ENCODE measurements around the gene CXorf38.

The CXorf38 gene

DNA sequence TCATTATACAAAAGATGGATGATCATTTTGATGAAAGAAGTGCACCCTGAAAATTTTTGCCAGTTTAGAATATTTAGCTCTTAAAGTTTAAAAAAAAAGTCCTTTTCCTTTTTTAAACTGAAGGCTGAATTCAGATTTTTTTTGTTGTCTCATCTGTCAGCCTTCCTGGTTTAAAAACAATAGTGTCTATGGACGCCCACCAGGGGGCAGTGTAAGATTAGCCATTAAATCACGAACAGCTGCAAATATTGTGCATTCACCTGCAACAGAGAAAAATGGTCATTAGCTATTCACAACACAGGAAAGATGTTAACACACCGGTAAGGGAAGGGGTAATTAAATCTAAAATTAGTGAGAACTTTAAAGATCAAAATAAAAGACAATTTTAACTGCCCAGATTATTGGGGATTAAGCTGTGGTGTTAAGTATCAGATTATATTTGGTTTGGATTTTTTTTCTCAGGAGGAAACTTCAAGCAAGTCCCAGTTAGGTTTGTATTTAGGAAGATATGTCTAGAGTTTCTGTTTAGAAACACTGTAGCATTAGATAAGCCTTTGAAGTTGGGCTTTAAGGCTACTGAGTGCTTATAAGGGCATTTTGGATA is 4.4 kb upstream of the CXorf38 start:
- peak in 1 of 2 experiments; percentile 64 for DNase-seq (ENCODE audit: low read depth in 1 of 2, low spot score in 1 of 2)
- H3K27me3 ChIP-seq (ENCODE audit: insufficient read depth, poor library complexity, severe bottlenecking), result no peaks in the 10 kb centered on the region
- H3K4me3 ChIP-seq (replicated peaks; ENCODE audit: insufficient read depth, low read length), result no peak overlapping the region
- TF ChIP-seq, protein P1, sequence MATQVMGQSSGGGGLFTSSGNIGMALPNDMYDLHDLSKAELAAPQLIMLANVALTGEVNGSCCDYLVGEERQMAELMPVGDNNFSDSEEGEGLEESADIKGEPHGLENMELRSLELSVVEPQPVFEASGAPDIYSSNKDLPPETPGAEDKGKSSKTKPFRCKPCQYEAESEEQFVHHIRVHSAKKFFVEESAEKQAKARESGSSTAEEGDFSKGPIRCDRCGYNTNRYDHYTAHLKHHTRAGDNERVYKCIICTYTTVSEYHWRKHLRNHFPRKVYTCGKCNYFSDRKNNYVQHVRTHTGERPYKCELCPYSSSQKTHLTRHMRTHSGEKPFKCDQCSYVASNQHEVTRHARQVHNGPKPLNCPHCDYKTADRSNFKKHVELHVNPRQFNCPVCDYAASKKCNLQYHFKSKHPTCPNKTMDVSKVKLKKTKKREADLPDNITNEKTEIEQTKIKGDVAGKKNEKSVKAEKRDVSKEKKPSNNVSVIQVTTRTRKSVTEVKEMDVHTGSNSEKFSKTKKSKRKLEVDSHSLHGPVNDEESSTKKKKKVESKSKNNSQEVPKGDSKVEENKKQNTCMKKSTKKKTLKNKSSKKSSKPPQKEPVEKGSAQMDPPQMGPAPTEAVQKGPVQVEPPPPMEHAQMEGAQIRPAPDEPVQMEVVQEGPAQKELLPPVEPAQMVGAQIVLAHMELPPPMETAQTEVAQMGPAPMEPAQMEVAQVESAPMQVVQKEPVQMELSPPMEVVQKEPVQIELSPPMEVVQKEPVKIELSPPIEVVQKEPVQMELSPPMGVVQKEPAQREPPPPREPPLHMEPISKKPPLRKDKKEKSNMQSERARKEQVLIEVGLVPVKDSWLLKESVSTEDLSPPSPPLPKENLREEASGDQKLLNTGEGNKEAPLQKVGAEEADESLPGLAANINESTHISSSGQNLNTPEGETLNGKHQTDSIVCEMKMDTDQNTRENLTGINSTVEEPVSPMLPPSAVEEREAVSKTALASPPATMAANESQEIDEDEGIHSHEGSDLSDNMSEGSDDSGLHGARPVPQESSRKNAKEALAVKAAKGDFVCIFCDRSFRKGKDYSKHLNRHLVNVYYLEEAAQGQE (IDR thresholded peaks at IDR 0.05; ENCODE audit: insufficient replicate concordance, low read depth), result no peak
- TF ChIP-seq SPI1 (IDR thresholded peaks at IDR 0.05; ENCODE audit: borderline replicate concordance, low read depth), result no peak
- no peak for TF ChIP-seq GABPA (IDR thresholded peaks at IDR 0.05; ENCODE audit: low read depth)
- TF ChIP-seq, protein P2, sequence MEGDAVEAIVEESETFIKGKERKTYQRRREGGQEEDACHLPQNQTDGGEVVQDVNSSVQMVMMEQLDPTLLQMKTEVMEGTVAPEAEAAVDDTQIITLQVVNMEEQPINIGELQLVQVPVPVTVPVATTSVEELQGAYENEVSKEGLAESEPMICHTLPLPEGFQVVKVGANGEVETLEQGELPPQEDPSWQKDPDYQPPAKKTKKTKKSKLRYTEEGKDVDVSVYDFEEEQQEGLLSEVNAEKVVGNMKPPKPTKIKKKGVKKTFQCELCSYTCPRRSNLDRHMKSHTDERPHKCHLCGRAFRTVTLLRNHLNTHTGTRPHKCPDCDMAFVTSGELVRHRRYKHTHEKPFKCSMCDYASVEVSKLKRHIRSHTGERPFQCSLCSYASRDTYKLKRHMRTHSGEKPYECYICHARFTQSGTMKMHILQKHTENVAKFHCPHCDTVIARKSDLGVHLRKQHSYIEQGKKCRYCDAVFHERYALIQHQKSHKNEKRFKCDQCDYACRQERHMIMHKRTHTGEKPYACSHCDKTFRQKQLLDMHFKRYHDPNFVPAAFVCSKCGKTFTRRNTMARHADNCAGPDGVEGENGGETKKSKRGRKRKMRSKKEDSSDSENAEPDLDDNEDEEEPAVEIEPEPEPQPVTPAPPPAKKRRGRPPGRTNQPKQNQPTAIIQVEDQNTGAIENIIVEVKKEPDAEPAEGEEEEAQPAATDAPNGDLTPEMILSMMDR (IDR thresholded peaks at IDR 0.05; ENCODE audit: insufficient read depth, low read length), result no peak
- TF ChIP-seq POLR2AphosphoS5 (IDR thresholded peaks at IDR 0.05; ENCODE audit: low read depth), result no peak
- no peak overlapping the region for H3K27ac ChIP-seq (replicated peaks)

DNA sequence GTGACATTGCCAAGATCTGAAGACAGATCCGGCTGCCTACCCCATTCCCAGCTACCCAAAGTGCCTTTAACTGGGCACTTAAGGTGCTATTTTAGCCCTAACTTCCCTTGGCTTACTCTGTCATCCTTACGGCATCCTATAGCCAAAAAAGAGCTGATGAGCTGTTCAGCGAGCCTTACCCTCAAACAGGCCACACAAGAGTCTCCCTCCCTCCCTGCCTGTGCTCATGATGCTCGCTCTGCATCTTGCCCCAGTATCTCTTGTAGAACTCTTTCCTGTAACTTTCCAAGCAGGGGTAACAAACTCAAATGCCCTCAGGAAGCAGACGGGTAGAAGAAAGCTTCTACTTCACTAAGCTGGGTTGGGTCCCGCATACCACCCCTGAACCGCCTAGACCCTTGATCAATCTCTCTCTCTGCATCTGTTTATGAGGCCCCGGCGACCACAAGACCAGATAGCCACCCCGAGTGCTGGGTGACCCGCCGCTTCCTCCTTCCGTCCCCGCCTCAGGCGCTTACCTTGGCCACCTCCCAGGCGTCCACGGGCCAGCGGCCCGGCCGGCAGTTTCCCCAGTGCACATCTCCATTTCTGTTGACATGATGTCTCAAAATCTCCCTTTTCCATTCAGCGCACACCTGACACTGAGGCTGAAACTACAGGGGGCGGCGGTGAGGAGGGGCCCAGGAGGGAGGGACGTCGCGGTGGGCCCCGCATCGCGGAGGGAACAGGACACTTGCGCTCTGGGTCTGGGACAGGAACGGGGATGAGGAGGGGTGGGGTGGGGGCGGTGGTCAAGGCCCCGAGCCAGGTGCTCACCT is 663 bp downstream of the CXorf38 start:
- DNase-seq (ENCODE audit: low read depth in 1 of 2, low spot score in 1 of 2), result peak; percentile 29 to 38
- H3K27ac ChIP-seq (replicated peaks), result peak overlapping the region; percentile 68
- H3K27me3 ChIP-seq (ENCODE audit: insufficient read depth, poor library complexity, severe bottlenecking), result no peaks in the 10 kb centered on the region
- H3K4me3 ChIP-seq (replicated peaks; ENCODE audit: insufficient read depth, low read length), result peak overlapping the region; percentile 74
- TF ChIP-seq SPI1 (IDR thresholded peaks at IDR 0.05; ENCODE audit: borderline replicate concordance, low read depth), result no peak
- no peak for TF ChIP-seq POLR2AphosphoS5 (IDR thresholded peaks at IDR 0.05; ENCODE audit: low read depth)
- TF ChIP-seq, protein P2 (IDR thresholded peaks at IDR 0.05; ENCODE audit: insufficient read depth, low read length), result no peak
- no peak for TF ChIP-seq GABPA (IDR thresholded peaks at IDR 0.05; ENCODE audit: low read depth)
- TF ChIP-seq, protein P1 (IDR thresholded peaks at IDR 0.05; ENCODE audit: insufficient replicate concordance, low read depth), result no peak

DNA sequence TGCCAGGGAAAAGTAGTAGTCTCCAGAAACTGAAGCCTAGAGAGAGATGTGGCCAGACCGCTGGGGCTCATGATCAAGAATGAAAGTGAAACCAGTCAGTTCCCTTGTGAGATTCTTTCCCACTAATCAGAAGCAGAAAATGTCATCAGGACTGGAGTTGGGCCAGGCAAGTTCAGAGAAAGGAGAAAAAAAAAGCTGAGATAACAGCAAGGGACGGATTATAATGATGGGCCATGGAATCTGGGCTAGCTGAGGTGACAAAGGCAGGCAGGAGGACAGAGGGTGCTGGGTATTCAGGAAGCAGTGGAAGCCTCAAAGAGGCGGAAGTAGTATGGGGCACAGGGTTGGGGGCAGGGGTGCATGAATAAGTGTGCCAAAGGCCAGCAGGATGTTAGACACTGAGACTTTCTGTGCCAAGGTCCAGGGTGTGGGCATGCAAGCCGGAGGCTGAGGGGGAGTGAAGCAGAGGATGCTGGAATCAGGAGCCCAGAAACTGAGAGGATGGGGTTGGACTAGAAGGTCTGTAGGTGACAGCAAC is 2.5 kb downstream of the CXorf38 start:
- peak in 1 of 2 experiments; percentile 72 for DNase-seq (ENCODE audit: low read depth in 1 of 2, low spot score in 1 of 2)
- TF ChIP-seq, protein P2 (IDR thresholded peaks at IDR 0.05; ENCODE audit: insufficient read depth, low read length), result no peak
- TF ChIP-seq GABPA (IDR thresholded peaks at IDR 0.05; ENCODE audit: low read depth), result no peak
- TF ChIP-seq, protein P1 (IDR thresholded peaks at IDR 0.05; ENCODE audit: insufficient replicate concordance, low read depth), result no peak
- peak; percentile 45; the same call in 1 of the 2 replicates for TF ChIP-seq POLR2AphosphoS5 (IDR thresholded peaks at IDR 0.05; ENCODE audit: low read depth)
- TF ChIP-seq SPI1 (IDR thresholded peaks at IDR 0.05; ENCODE audit: borderline replicate concordance, low read depth), result no peak
- Histone ChIP-seq H3K27me3 (ENCODE audit: insufficient read depth, poor library complexity, severe bottlenecking) (no peaks in the 10 kb centered on the region), H3K4me3 (replicated peaks; ENCODE audit: insufficient read depth, low read length) (peak overlapping the region; percentile 47), H3K27ac (replicated peaks) (peak overlapping the region; percentile 86)

Data from HL-60 (cell line).